Smooth muscle cell (in vitro differentiated cells): ENCODE measurements around the gene ACOT13. TPM values are rescaled to one million over a fixed set of nuclear protein-coding genes. Genes with fewer than 3 reads are reported as not detected.
"Not testable (repeated sequence)": the region's sequence is repeated elsewhere in the genome, so short reads cannot be mapped to it uniquely, and the experiment has no call there.

Experiments
- DNase-seq: peaks from one replicate; lab custom pipeline; 2025; ENCODE audit not compliant: unreplicated experiment; lab: John Stamatoyannopoulos, UW
- H2AFZ ChIP-seq: fragments of 200-600 bp; sonication (generic); 2 replicates; pipeline ENCODE4 v1.6.0; 2016; ENCODE audit warnings: antibody characterized with exemption, low read depth, mild to moderate bottlenecking
- H3F3A ChIP-seq: fragments of 200-600 bp; sonication (generic); 2 replicates; pipeline ENCODE4 v1.6.0; 2017; ENCODE audit warnings: antibody characterized with exemption, low read depth
- H3K27ac ChIP-seq: fragments of 200-600 bp; sonication (generic); 2 replicates; pipeline ENCODE4 v1.5.1; 2016; ENCODE audit warnings: low read depth, mild to moderate bottlenecking
- H3K27me3 ChIP-seq: fragments of 200-600 bp; sonication (generic); 2 replicates; pipeline ENCODE4 v1.6.1; 2016; ENCODE audit warnings: low read depth, mild to moderate bottlenecking
- H3K36me3 ChIP-seq: fragments of 200-600 bp; sonication (generic); 2 replicates; pipeline ENCODE4 v1.5.1; 2016; ENCODE audit warnings: low read depth
- H3K4me1 ChIP-seq: fragments of 200-600 bp; sonication (generic); 2 replicates; pipeline ENCODE4 v1.5.1; 2016; ENCODE audit warnings: low read depth
- H3K4me2 ChIP-seq: fragments of 200-600 bp; sonication (generic); 2 replicates; pipeline ENCODE4 v1.6.0; 2016; ENCODE audit warnings: mild to moderate bottlenecking
- H3K4me3 ChIP-seq: fragments of 200-600 bp; sonication (generic); 2 replicates; pipeline ENCODE4 v1.5.1; 2016; ENCODE audit warnings: mild to moderate bottlenecking
- H3K79me2 ChIP-seq: fragments of 200-600 bp; sonication (generic); 2 replicates; pipeline ENCODE4 v1.6.0; 2016; ENCODE audit warnings: low read depth, mild to moderate bottlenecking
- H3K9ac ChIP-seq: fragments of 200-600 bp; sonication (generic); 2 replicates; pipeline ENCODE4 v1.6.0; 2016; ENCODE audit warnings: low read depth
- H3K9me3 ChIP-seq: fragments of 200-600 bp; sonication (generic); replicated peaks from 2 replicates; pipeline ENCODE4 v1.5.1; 2016; ENCODE audit warnings: low read depth
- H4K20me1 ChIP-seq: fragments of 200-600 bp; sonication (generic); 2 replicates; pipeline ENCODE4 v1.6.0; 2016; ENCODE audit warnings: low read depth
- CTCF ChIP-seq: fragments of 200-600 bp; sonication (generic); IDR thresholded peaks from 2 replicates; pipeline ENCODE4 v1.5.1; 2017; ENCODE audit warnings: borderline replicate concordance, mild to moderate bottlenecking, antibody characterized with exemption; ENCODE audit not compliant: insufficient read depth, poor library complexity, severe bottlenecking
- WGBS: methylation state at CpG from one replicate; pipeline ENCODE4 v1.1.7; 2016; ENCODE audit warnings: low lambda C conversion rate; 5-methylcytosine and 5-hydroxymethylcytosine counted together
- polyA plus RNA-seq: library from polyadenylated mRNA; unstranded; fragments of >200 nt; fragmentation: Nextera tagmentation; extraction: Ambion mirVana; gene quantifications from 2 replicates; pipeline ENCODE4 v1.2.1, GENCODE V29; 2016
- total RNA-seq: library from RNA; depleted of rRNA; stranded (reverse); fragments of >200 nt; gene quantifications from 2 replicates; pipeline ENCODE4 v1.2.3, GENCODE V29; 2014

ACOT13 gene
- total and polyA plus RNA-seq, 2 experiments from 2014 or later: 7.3 to 43.7 TPM

DNA sequence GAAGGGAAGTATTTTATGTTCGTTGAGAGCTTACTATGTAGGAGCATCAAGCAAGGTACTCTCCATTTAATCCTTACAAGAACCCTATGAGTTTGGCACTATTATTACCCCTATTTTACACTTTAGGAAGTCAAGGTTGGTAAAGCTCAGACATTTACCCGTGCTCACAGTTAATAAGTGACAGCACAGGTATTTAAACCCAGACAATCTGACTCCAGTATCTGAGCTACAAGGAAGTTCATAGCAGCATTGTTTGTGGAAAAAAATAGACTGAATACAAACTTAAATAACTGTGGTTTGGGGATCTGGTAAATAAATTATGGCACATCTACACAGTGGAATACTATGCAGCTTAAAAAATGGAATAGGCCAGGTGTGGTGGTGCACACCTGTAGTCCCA is 86.7 kb downstream of the ACOT13 start:
- no peak overlapping the region for H3K4me2 ChIP-seq
- H4K20me1 ChIP-seq: no peaks in the 10 kb centered on the region
- H3K27ac ChIP-seq: no peak overlapping the region
- H3K27me3 ChIP-seq: no peaks in the 10 kb centered on the region
- H3K79me2 ChIP-seq: no peaks in the 10 kb centered on the region
- no peaks in the 10 kb centered on the region for H3K36me3 ChIP-seq
- WGBS: 90% methylated on average over 2 of the region's 2 CpGs
- no peak for DNase-seq
- H3K9me3 ChIP-seq: no peaks in the 10 kb centered on the region
- H3F3A ChIP-seq: no peaks in the 10 kb centered on the region
- no peak overlapping the region for H3K4me3 ChIP-seq
- no peak for TF ChIP-seq CTCF
- H2AFZ ChIP-seq: no peak overlapping the region
- H3K9ac ChIP-seq: no peak overlapping the region
- no peaks in the 10 kb centered on the region for H3K4me1 ChIP-seq

DNA sequence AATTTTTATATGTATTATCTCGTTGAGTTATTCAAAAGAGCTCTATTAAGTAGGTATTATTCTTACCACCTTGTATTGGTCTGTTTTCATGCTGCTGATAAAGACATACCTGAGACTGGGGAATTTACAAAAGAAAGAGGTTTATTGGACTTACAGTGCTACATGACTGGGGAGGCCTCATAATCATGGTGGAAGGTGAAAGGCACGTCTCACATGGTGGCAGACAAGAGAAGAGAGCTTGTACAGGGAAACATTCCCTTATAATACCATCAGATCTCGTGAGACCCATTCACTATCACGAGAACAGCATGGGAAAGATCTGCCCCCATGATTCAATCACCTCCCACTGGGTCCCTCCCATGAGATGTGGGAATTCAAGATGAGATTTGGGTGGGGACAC is 87.5 kb downstream of the ACOT13 start:
- H3K4me1 ChIP-seq, H3K27me3 ChIP-seq, H3K27ac ChIP-seq, H3K36me3 ChIP-seq, H4K20me1 ChIP-seq, H2AFZ ChIP-seq, H3K4me2 ChIP-seq, H3K9ac ChIP-seq, H3K79me2 ChIP-seq, DNase-seq, H3K9me3 ChIP-seq, H3K4me3 ChIP-seq, H3F3A ChIP-seq: not testable (repeated sequence)
- WGBS: 95% methylated on average over 4 of the region's 4 CpGs

Other genes starting within 250 kb of the ACOT13 start
- 0.13 and 0.27 TPM in 2 replicates for gene GPLD1, start 177.5 kb upstream of the ACOT13 start, total RNA-seq
- gene GPLD1, start 177.5 kb upstream of the ACOT13 start, polyA plus RNA-seq: 0.14 and 0.40 TPM in 2 replicates
- 3.0 and 5.2 TPM in 2 replicates for gene ALDH5A1, start 172.1 kb upstream of the ACOT13 start, total RNA-seq
- 1.7 and 2.0 TPM in 2 replicates for gene ALDH5A1, start 172.1 kb upstream of the ACOT13 start, polyA plus RNA-seq
- not detected in 2 replicates for gene KIAA0319, start 20.9 kb upstream of the ACOT13 start, total RNA-seq
- gene KIAA0319, start 20.9 kb upstream of the ACOT13 start, polyA plus RNA-seq: not detected in 2 replicates
- 13.0 and 27.9 TPM in 2 replicates for gene TDP2, start 178 bp upstream of the ACOT13 start, total RNA-seq
- 15.9 and 16.2 TPM in 2 replicates for gene TDP2, start 178 bp upstream of the ACOT13 start, polyA plus RNA-seq
- gene C6orf62, start 52.1 kb downstream of the ACOT13 start, total RNA-seq: 61.4 and 79.1 TPM in 2 replicates
- gene C6orf62, start 52.1 kb downstream of the ACOT13 start, polyA plus RNA-seq: 32.4 and 33.1 TPM in 2 replicates
- gene GMNN, start 107.9 kb downstream of the ACOT13 start, total RNA-seq: 31.8 and 42.5 TPM in 2 replicates
- 36.7 and 46.4 TPM in 2 replicates for gene GMNN, start 107.9 kb downstream of the ACOT13 start, polyA plus RNA-seq
- not detected in 2 replicates for gene ARMH2, start 131.8 kb downstream of the ACOT13 start, total RNA-seq
- not detected in 2 replicates for gene ARMH2, start 131.8 kb downstream of the ACOT13 start, polyA plus RNA-seq